CD14-positive monocyte (primary cell): ENCODE measurements around the gene ITPK1. TPM values are rescaled to one million over a fixed set of nuclear protein-coding genes. Genes with fewer than 3 reads are reported as not detected.

Experiments used
- DNase-seq, 3 donors: peaks; one replicate each; pipeline ENCODE4 v3.0.0-alpha.2; 2011 to 2022
- H2AFZ ChIP-seq: 2 replicates; pipeline ENCODE4 v1.6.0; 2012; ENCODE audit warnings: mild to moderate bottlenecking, low read depth, low read length, inconsistent platforms; ENCODE audit not compliant: insufficient read depth, poor library complexity, severe bottlenecking
- H3K27ac ChIP-seq, 2 donors: 1 replicate in 1 of 2; 2 replicates in 1 of 2; pipeline ENCODE4 v1.5.1; 2012 to 2013; ENCODE audit warnings: low read length in 2 of 2, control low read depth in 1 of 2, inconsistent platforms in 1 of 2, low read depth in 1 of 2, mild to moderate bottlenecking in 1 of 2
- H3K27me3 ChIP-seq, 2 donors: one replicate each; pipeline versions ENCODE4 v1.6.0 to v1.6.1; 2011 to 2013; ENCODE audit warnings: low read length in 2 of 2; ENCODE audit not compliant: control insufficient read depth in 2 of 2, insufficient read depth in 2 of 2
- H3K36me3 ChIP-seq, 2 donors: replicated peaks in 1 of 2; 1 replicate in 1 of 2; 2 replicates in 1 of 2; pipeline versions ENCODE4 v1.5.1 to v1.6.1; 2012 to 2013; ENCODE audit warnings: low read length in 2 of 2, control low read depth in 1 of 2, inconsistent platforms in 1 of 2, mild to moderate bottlenecking in 1 of 2; ENCODE audit not compliant: insufficient read depth in 2 of 2, control insufficient read depth in 1 of 2
- H3K4me1 ChIP-seq, 2 donors: 1 replicate in 1 of 2; 2 replicates in 1 of 2; pipeline versions ENCODE4 v1.5.1 to v1.6.1; 2012 to 2013; ENCODE audit warnings: low read length in 2 of 2, control low read depth in 1 of 2, inconsistent platforms in 1 of 2, mild to moderate bottlenecking in 1 of 2, moderate library complexity in 1 of 2; ENCODE audit not compliant: insufficient read depth in 2 of 2, control insufficient read depth in 1 of 2
- H3K4me2 ChIP-seq: replicated peaks from 2 replicates; pipeline ENCODE3; 2012; ENCODE audit warnings: low read length, moderate library complexity, mild to moderate bottlenecking; ENCODE audit not compliant: poor library complexity, severe bottlenecking; ENCODE audit errors: extremely low read depth
- H3K4me3 ChIP-seq, 3 experiments: fragments of 200-600 bp in 1 of 3; sonication (generic) in 1 of 3; replicated peaks in 1 of 3; 1 replicate in 2 of 3; 2 replicates in 1 of 3; pipeline ENCODE4 v1.5.1; 2011 to 2013; ENCODE audit warnings: low read length in 3 of 3, mild to moderate bottlenecking in 3 of 3, control low read depth in 2 of 3, low read depth in 2 of 3, inconsistent platforms in 1 of 3, moderate library complexity in 1 of 3
- H3K79me2 ChIP-seq: 2 replicates; pipeline ENCODE4 v1.6.0; 2012; ENCODE audit warnings: mild to moderate bottlenecking, control low read depth, inconsistent platforms, low read length, moderate library complexity; ENCODE audit not compliant: insufficient read depth
- H3K9ac ChIP-seq: 2 replicates; pipeline ENCODE4 v1.6.0; 2017; ENCODE audit warnings: low read length, mild to moderate bottlenecking; ENCODE audit not compliant: insufficient read depth, poor library complexity, severe bottlenecking
- H3K9me3 ChIP-seq, 2 donors: replicated peaks in 1 of 2; 1 replicate in 1 of 2; 2 replicates in 1 of 2; pipeline versions ENCODE4 v1.5.1 to v1.6.1; 2012 to 2013; ENCODE audit warnings: low read length in 2 of 2, control low read depth in 1 of 2; ENCODE audit not compliant: control insufficient read depth in 1 of 2, insufficient read depth in 1 of 2
- H4K20me1 ChIP-seq: 2 replicates; pipeline ENCODE4 v1.6.0; 2012; ENCODE audit warnings: mild to moderate bottlenecking, low read length, control low read depth, moderate library complexity; ENCODE audit not compliant: insufficient read depth
- H3K27ac Mint-ChIP-seq, 7 donors: one replicate each; pipeline ENCODE4 v1.8.0; 2020; ENCODE audit warnings: mild to moderate bottlenecking in 7 of 7, mixed read lengths in 7 of 7, moderate library complexity in 6 of 7, inconsistent platforms in 2 of 7
- H3K27me3 Mint-ChIP-seq, 3 donors: one replicate each; pipeline ENCODE4 v1.8.0; 2021 to 2022; ENCODE audit warnings: low read depth in 3 of 3, mild to moderate bottlenecking in 3 of 3, mixed read lengths in 3 of 3, moderate library complexity in 3 of 3, inconsistent platforms in 1 of 3
- H3K36me3 Mint-ChIP-seq, 2 donors: one replicate each; pipeline ENCODE4 v1.8.0; 2020; ENCODE audit warnings: mixed read lengths in 2 of 2, inconsistent platforms in 1 of 2, mild to moderate bottlenecking in 1 of 2
- H3K4me1 Mint-ChIP-seq: one replicate; pipeline ENCODE4 v1.8.0; 2020; ENCODE audit warnings: mild to moderate bottlenecking, mixed read lengths
- H3K4me3 Mint-ChIP-seq, 2 donors: one replicate each; pipeline ENCODE4 v1.8.0; 2020; ENCODE audit warnings: mild to moderate bottlenecking in 2 of 2, mixed read lengths in 2 of 2, moderate library complexity in 1 of 2
- H3K9me3 Mint-ChIP-seq, 7 donors: one replicate each; pipeline ENCODE4 v1.8.0; 2020 to 2022; ENCODE audit warnings: mixed read lengths in 7 of 7, mild to moderate bottlenecking in 6 of 7, moderate library complexity in 6 of 7, inconsistent platforms in 2 of 7
- CTCF ChIP-seq: fragments of 200-600 bp; IDR thresholded peaks from one replicate; pipeline ENCODE4 v1.8.0; 2022; ENCODE audit warnings: antibody characterized with exemption, mild to moderate bottlenecking
- WGBS: methylation state at CpG from one replicate; pipeline ENCODE4 v1.1.5; 2013; ENCODE audit warnings: missing lambda C conversion rate; ENCODE audit not compliant: insufficient coverage; 5-methylcytosine and 5-hydroxymethylcytosine counted together
- intact Hi-C, 2 donors: fragments of 100-400 bp; cut with micrococcal nuclease; formaldehyde crosslinking; loops; one replicate each; pipeline versions ENCODE4 v1.15.0 to v1.15.1; 2023
- polyA plus RNA-seq, 3 donors: library from polyadenylated mRNA; depleted of rRNA in 1 of 3; unstranded in 2 of 3; stranded (reverse) in 1 of 3; fragments of 300-500 nt in 2 of 3; fragments of >200 nt in 1 of 3; fragmentation: Illumina TruSeq in 2 of 3; gene quantifications; 1 replicate in 2 of 3; 2 replicates in 1 of 3; pipeline ENCODE4 v1.2.3, GENCODE V29; 2012 to 2021

The ITPK1 gene
- polyA plus RNA-seq, 3 donors = 57.1 to 144 (median 63.0) TPM

- H4K20me1 ChIP-seq = peaks cover 81% of the 10 kb centered on the region
- Mint-ChIP-seq H3K27me3 (peaks cover 0 to 2% (median 0%) of the 10 kb centered on the region in 3 donors), H3K27ac (peak overlapping the region; percentile 89 to 94 (median 93)), H3K4me3 (peak overlapping the region; percentile 27 to 62), H3K9me3 (no peaks in the 10 kb centered on the region), H3K4me1 (peaks cover 92% of the 10 kb centered on the region), H3K36me3 (peaks cover 9 to 25% of the 10 kb centered on the region in 2 donors)
- peaks cover 100% of the 10 kb centered on the region for H3K79me2 ChIP-seq
- H3K4me2 ChIP-seq = peak overlapping the region; percentile 76
- intact Hi-C loops = loop anchor here (5.0 kb wide), 2 partner anchors 33 to 47 kb away; no protein-coding TSS in a partner anchor
- H3K27me3 ChIP-seq = no peaks in the 10 kb centered on the region
- no peak for TF ChIP-seq CTCF
- DNase-seq = peak; percentile 77 to 90 (median 81)
- no CpG with 5 or more reads among the region's 7 CpGs for WGBS
- H3K27ac ChIP-seq = peak overlapping the region; percentile 83 to 84
- H3K9ac ChIP-seq = peak overlapping the region; percentile 24
- no peak overlapping the region for H2AFZ ChIP-seq
- no peaks in the 10 kb centered on the region for H3K36me3 ChIP-seq
- peaks cover 78 to 90% of the 10 kb centered on the region in 2 donors for H3K4me1 ChIP-seq
- H3K4me3 ChIP-seq = peak overlapping the region in 1 of 3 experiments; percentile 72
- no peaks in the 10 kb centered on the region for H3K9me3 ChIP-seq
Measured at GRCh38 chr14:93105362-93105761, 10.4 kb downstream of the ITPK1 start.

GRCh38 chr14:93104961-93105360 is 10.8 kb downstream of the ITPK1 start:
- Mint-ChIP-seq H3K4me1 (peaks cover 92% of the 10 kb centered on the region), H3K27ac (peak overlapping the region; percentile 89 to 94 (median 93)), H3K27me3 (peaks cover 0 to 2% (median 0%) of the 10 kb centered on the region in 3 donors), H3K9me3 (no peaks in the 10 kb centered on the region), H3K36me3 (peaks cover 9 to 21% of the 10 kb centered on the region in 2 donors), H3K4me3 (peak overlapping the region; percentile 27 to 62)
- Histone ChIP-seq H3K4me2 (peak overlapping the region; percentile 76), H2AFZ (no peak overlapping the region), H3K9me3 (no peaks in the 10 kb centered on the region), H3K79me2 (peaks cover 100% of the 10 kb centered on the region), H3K4me3 (peak overlapping the region in 1 of 3 experiments; percentile 72), H3K9ac (peak overlapping the region; percentile 24), H3K36me3 (no peaks in the 10 kb centered on the region), H3K4me1 (peaks cover 74 to 86% of the 10 kb centered on the region in 2 donors), H3K27me3 (no peaks in the 10 kb centered on the region), H3K27ac (peak overlapping the region; percentile 83 to 84), H4K20me1 (peaks cover 81% of the 10 kb centered on the region)
- TF ChIP-seq CTCF = no peak
- 69% methylated on average over 2 of the region's 6 CpGs for WGBS
- intact Hi-C loops = loop anchor here (5.0 kb wide), 2 partner anchors 33 to 47 kb away; no protein-coding TSS in a partner anchor
- DNase-seq = peak in 1 of 3 donors; percentile 16
